Myocyte (in vitro differentiated cells): ENCODE results near the gene RPUSD2. TPM values are rescaled to one million over a fixed set of nuclear protein-coding genes. Genes with fewer than 3 reads are reported as not detected.
A peak's percentile ranks its signal among the peaks of the same experiment; 100 is the strongest.

Experiments used
- DNase-seq: peaks from one replicate; pipeline ENCODE4 v3.0.0-alpha.2; 2012; ENCODE audit warnings: low read depth
- polyA plus RNA-seq: library from polyadenylated mRNA; unstranded; fragments of >200 nt; gene quantifications from one replicate; pipeline ENCODE4 v1.2.1, GENCODE V29; 2012; ENCODE audit warnings: missing spikeins
- total RNA-seq: library from RNA; depleted of rRNA; stranded (reverse); fragments of >200 nt; gene quantifications from 2 replicates; pipeline ENCODE4 v1.2.3, GENCODE V29; 2014

RPUSD2 gene, protein sequence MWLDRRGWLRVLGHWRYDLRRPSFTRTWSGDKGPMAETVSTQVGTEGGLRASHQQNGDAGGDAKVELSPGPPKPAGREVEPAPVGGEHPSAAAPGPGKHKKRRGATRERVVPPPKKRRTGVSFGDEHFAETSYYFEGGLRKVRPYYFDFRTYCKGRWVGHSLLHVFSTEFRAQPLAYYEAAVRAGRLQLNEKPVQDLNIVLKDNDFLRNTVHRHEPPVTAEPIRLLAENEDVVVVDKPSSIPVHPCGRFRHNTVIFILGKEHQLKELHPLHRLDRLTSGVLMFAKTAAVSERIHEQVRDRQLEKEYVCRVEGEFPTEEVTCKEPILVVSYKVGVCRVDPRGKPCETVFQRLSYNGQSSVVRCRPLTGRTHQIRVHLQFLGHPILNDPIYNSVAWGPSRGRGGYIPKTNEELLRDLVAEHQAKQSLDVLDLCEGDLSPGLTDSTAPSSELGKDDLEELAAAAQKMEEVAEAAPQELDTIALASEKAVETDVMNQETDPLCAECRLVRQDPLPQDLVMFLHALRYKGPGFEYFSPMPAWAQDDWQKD
- total RNA-seq = 5.9 and 11.7 TPM in 2 replicates
- polyA plus RNA-seq = 8.2 TPM

DNA sequence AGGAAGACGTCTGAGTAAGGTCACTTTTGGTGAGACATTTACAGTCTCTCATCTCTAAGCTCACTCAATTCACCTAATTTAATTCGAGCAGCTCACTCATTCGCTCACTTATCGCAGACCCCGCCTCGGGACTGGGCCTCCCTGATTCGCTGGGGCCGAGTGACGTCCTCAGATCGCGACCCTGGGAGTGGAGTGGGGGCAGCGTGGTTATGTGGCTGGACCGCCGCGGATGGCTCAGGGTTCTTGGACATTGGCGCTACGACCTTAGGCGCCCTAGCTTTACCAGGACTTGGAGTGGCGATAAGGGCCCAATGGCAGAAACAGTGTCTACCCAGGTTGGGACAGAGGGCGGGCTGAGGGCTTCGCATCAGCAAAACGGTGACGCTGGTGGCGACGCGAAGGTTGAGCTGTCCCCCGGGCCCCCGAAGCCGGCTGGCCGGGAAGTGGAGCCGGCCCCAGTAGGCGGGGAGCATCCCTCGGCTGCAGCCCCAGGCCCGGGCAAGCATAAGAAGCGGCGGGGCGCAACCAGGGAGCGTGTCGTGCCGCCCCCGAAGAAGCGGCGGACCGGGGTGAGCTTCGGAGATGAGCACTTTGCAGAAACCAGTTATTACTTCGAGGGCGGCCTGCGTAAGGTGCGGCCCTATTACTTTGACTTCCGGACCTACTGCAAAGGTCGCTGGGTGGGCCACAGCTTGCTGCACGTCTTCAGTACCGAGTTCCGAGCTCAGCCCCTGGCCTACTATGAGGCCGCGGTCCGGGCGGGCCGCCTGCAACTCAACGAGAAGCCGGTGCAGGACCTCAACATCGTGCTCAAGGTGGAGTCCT, at the start of gene RPUSD2:
TSS of gene RPUSD2 (plus strand) at position 171 of the 825 bp plus-strand sequence. CDS start at position 210, 39 bp downstream.
- DNase-seq = peak; percentile 96

DNA sequence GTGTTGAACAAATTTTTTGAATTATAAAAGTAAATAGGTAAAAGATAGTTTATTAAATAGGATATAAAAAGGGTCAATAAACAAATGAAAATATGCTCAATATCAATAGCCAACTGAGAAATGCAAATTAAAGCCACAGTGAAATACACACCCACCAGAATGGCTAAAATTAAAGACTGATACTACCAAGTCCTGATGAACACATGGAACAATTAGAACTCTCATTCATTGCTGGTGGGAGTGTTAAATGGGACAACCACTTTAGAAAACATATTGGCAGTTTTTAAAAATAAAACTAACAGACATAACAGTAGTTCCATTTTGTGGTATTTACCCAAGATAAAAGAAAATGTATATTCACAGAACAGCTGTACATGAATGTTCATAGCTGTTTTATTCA, 45.5 kb upstream of the RPUSD2 start:
- no peak for DNase-seq

DNA sequence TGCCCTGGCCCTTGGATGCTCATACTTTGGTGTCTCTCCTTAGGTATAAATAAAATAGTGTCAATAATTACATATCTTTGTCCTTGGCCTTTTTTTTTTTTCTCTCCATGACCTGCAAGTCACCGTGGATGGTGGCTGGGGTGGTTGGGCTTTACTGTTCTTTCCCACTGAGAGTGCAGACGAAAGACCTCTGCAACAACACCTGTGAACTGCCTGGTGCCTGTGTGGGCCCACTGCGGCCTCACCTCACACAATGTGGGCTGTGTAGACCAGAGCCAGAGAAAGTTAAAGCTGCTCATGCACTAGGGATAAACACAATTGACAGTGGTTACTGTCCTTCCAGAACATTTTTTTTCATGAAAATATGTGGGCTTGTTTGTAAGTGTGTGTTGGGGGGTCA, 43.2 kb upstream of the RPUSD2 start:
- no peak for DNase-seq

DNA sequence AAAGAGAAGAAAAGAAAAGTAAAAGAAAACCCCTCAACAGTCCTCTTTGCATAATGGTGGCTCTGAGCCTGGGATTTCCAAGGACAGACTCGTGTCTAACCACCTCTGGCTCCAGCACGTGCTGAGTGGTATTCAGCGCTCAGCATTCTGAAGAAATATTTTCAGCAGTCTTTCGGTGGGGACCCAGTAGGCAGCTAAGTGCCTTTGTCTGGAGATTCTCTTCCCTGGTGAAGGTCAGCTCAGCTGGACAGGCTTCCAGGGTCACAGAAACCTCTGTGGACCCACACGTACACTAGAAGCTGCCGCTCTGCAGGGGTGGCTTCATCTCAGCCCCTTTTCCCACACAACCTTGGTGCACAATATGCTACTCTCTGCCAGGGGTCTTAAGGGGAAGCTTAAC, 40.3 kb upstream of the RPUSD2 start:
- no peak for DNase-seq

DNA sequence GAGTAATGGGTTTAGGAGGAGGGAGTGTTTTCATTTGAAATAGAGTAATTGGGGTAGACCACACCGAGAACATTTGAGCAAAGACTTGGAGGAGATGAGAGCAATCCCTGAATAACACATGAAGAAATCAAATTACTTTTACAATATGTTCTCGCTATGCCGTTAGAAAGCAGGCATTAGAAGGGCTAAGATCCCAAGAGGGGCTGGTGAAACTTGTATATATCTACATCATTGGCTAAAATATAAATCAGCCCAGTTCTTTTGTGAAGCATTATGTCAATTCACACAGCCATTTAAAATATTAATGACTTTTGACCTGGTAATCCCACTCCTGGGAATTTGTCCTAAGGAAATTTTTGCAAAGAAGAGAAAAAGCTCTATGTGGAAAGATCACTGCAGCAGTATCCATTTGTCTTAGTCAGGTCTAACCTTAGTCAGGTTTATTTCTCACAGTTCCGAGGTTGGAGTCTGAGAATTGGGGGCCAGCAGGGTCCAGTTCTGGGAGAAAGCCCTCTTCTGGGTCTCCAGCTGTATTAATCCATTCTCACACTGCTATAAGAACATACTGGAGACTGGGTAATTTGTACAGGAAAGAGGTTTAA, 35.2 kb upstream of the RPUSD2 start:
- DNase-seq = no peak

DNA sequence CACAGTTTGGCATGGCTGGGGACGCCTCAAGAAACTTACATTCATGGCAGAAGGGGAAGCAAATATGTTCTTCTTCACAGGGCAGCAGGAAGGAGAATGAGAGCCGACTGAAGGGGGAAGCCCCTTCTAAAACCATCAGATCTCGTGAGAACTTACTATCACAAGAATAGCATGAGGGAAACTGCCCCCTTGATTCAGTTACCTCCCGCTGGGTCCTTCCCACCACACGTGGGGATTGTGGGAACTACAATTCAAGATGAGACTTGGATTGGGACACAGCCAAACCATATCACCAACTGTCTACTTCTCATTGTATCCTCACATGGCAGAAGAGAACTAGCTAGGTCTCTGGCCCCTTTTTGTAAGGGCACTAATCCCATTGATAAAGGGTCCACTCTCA, 34.7 kb upstream of the RPUSD2 start:
- peak; percentile 53 for DNase-seq

DNA sequence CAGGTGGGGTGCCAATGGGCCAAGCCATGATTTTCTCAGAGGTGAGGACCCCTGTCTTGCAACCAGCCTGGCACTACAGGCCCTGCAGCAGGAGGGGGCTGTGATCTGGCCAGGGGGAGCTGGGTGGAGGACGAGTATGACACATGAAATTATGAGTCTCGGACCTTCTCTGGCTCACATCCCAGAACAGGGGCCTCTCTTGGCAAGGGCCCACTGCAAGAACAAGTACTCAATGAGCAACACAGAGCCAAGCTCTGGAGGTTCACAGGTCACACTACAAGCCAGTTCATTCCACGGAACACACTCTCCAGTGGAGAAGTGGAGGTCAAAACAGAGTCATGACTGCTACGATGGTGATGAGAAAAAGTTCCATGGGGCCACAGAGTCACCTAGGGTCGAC, 32.6 kb upstream of the RPUSD2 start:
- DNase-seq = no peak

DNA sequence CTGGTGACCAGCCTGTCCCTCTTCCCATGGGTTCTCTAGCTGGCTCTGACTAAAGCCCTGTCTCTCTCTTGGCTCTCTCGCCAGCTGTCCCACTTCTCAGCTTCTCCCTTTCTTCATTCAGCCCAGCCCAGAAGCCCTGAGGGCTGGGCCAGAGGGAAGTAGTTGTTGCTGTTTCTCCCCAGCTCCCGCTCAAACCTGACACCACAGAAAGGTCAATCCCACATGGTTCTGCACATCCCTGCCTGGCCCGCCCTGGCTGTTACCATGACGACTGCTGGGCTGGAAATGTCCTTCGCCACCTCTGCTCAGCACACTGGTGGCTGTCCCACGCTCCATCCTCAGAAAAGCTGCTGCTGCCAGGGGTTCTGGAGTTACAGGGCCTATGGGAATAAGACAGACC, 30.1 kb upstream of the RPUSD2 start:
- no peak for DNase-seq

DNA sequence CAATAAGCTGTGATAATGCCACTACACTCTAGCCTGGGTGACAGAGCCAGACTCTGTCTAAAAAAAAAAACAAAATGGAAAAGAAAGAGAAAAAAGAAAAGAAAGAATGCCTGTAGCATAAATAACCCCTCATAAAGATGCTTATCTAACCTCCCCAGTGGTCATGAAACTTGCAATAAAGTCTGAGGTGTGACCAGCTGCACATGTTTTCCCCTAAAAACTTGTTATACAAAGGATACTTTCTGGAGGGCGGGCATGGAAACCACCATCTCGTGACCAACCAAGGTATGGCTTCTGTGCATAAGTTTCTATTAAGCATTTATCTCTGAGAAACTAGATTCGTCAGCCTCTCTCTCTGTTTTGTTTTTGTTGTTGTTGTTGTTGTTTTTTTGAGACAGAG, 26.0 kb upstream of the RPUSD2 start:
- DNase-seq = no peak

DNA sequence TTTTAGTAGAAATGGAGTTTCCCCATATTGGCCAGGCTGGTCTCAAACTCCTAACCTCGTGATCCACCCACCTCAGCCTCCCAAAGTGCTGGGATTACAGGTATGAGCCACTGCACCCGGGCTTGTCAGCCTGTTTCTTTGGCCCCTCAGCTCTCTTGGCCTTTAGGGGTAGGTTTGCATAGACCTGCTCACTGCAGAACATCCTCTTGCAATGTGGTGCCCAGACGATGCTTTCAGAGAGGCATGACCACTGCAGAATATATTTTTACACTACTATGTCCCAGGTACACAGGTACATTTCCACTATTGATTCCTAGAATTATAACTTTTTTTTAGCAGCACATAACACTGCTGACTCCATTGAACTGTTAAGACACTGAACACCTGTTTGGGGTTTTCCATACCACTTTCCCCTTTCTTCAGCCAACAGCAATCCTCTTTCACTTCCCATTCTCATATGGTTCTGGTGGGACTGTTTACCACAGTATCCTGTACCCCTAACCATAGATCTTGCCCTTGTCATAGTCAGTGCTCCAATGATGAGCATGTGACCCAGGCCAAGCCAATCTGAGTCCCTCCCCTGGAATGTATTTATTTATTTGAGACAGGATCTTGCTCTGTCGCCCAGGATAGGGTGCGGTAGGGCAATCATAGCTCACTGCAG, 25.3 kb upstream of the RPUSD2 start:
- no peak for DNase-seq

DNA sequence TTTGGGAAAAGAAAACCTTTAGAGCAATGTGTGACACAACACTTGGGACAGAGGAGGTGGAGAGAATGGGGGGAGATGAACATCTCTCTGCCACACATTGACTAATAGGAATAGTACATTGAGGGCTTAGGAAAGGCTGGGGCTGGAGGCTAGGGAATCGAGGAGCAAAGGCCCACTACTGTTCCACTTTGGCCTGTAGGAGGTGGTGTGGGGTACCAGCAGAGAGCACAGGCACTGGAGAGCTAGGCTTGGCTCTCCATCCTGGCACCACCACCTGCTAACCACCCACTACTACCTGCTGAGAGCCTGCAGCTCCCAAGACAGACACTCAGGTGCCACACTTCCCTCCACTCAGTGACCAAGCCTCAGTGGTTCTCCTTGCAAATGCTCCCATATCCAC, 23.6 kb upstream of the RPUSD2 start:
- no peak for DNase-seq

DNA sequence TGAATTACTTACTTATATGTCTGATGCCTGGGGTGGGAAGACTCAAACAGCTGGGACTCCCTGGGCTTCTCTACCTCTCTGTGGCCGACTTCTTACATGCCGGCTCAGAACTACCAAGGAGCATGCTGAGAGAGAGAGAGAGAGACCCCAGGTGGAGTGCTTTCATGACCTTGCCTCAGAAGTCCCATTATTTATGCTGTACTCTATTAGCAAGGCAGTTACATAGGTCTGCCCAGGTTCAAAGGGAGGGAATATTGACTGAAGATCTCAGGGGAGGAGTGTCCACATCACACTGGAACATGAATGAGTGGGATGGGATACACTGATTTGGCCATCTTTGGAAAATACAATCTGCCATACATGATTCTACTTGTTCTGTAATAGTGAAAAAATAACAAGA, 20.5 kb upstream of the RPUSD2 start:
- no peak for DNase-seq

DNA sequence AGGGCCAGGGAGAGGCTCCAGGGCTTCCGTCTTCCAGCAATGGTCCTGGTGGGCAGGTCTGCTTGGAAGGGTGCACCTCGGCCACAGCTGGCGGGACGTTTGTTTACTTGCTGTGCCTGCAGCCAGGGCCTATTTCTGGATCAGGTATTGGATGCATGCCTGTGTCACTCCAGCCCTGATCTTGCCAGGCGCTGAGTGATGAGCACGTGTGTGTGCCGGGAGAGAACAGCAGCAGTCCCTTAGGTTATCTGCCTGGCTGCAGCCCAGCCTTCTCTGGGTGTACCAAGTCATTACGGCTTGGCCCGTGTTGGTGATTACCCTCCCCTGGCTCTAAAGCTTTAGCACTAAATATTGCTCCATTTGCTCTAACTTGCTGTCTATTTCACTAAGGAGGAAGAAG, 19.2 kb upstream of the RPUSD2 start:
- DNase-seq = no peak

DNA sequence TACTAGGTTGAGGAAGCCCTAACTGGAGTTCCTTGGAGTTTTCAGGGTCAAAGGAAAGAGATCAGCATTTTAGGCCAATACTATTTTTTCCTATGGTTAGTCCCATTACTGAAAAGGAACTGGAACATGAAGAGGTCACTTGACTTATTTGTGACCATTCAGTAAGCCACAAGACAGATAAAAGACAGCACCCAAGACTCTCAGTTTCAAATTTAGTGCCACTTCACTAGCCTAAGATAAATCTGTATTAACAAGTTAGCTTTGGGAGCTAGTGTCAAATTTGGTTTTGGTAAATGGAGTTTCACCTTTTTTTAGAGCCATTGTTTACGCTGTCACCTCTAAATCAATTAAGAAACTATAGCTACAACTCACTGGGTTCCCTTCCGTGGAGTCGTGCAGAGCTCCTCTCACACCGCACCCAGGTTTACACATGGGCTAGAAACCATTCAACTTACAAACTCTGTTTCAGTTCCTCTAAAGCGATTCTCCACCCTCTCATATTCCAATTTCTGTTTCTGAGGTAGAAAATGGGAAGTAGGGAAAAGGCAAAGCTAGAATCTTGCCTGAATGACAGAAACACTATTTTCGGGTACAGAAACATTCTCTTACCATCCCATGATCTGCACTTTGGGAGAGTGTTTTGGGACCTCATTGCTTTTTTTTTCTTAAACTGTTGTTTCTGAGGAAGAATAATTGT, 18.6 kb upstream of the RPUSD2 start:
- no peak for DNase-seq

DNA sequence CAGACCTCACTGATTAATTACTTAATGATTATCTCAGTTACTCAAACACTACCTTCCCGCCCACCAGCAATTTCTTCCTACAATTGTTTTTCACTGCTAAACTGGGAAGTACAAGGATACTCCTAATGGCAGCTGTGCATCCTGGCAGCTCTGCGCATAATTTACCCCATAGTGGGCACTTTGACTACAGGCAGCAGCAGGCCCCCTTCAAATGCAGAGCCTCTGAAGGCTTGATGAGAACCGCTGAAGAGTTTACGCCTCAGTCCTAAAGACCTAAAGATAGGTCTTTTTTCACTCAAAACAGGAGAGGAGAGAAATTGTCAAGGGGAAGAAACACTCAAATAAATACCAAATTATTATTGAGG, 15.0 kb upstream of the RPUSD2 start:
- no peak for DNase-seq

DNA sequence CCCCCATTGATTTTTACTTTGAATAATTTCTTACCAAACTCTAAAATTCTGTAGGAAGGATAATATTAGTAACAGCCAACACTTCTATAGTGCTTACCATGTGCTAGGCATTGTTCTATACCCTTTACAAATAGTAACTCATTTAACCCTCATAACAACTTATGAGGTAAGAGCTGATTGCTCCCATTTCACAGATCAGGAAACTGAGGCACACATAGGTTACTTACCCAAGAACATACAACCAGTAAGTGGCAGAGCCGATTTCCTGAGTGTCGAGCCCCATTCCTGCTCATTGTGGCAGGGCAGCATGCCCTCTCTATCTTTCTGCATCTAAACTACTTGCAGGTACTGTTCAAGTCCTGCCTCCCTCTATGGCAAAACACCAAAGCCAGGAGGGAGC, 13.2 kb upstream of the RPUSD2 start:
- DNase-seq = no peak

DNA sequence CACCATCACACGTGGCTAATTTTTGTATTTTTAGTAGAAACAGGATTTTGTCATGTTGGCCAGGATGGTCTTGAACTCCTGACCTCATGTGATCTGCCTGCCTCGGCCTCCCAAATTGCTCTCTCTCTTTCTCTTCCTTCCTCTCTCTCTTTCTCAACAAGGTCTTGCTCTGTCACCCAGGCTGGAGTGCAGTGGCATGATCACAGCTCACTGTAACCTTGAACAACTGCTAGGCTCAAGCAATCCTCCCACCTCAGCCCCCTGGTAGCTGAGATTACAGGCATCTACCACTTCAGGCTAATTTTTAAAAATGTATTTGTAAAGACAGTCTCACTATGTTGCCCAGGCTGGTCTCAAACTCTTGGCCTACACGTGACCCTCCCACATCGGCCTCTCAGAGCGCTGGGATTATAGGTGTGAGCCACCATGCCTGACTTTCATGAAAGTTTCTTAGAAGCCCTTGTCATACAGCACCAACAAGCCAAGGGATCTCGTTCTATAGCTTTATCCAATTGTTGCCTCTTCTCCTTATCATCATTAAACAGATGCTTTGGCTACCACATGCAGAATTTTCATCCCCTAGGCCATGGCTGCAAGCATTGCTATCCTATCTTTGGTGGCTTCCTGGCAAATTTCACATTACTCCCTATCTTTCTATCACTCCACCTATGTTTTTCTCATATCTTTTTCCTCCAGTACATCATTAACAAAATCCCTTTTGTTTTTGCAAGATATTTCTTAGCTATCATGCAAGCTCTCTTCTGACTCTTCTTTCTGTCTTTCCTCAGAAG, 10.0 kb upstream of the RPUSD2 start:
- no peak for DNase-seq

DNA sequence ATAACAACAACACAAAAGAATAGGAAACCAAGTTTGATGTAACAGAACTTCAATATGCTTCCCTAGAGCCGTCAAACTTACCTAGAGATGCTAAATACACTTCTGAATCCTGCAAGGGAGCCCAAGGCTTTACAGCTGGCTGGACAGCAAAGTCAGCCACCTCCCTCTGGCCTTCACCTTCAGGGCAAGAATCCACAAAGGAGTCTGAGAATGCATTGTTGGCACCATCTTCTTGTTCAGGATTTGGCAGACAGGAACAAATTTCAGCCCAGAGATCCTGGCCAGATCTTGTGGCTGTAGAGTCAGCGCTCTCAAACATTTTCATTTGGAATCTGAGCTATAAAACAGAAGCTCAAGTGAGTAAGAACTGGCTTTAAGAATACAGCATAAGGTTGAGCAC, 6.4 kb upstream of the RPUSD2 start:
- DNase-seq = no peak

DNA sequence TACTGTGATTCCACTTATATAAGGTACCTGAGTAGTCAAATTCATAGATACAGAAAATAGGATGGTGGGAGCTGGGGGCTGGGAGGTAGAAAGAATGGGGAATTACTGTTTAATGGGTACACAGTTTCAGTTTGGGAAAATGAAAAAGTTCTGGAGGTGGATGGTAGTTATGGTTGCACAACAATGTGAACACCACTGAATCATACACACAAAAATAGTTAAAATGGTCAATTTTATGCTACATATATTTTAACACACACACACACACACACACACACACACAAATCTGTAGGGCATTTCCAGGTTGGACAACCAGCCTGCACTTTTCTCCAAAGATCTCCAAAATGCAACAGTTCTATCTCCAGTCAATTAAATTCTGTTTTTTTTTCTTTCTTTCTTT, 5.7 kb upstream of the RPUSD2 start:
- DNase-seq = no peak
